ENCODE measurements around the gene LMTK2.

Gene LMTK2

GRCh38 chr7:98178762-98179490, 72.3 kb downstream of the LMTK2 start:
- no peak for DNase-seq

GRCh38 chr7:98180751-98181150, 74.1 kb downstream of the LMTK2 start:
- DNase-seq = no peak

DNA sequence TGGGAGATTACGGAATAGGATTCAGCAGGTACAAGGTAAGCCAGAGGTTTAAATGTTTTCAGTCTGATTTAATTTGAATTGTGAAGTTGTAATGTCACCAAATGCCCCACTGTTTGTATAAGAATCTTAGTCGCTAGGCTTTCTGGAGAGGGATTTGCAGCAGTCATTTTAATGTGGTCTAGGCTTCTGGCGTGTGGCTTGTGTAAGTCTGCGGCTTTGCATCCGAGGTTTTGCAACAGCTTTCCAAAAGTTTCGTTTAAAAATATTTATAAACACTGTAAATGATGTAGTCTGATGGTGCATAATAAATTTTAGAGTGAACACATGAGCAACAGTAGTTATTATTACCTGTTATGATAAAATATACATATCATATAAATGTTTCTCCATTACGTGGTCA, 78.4 kb downstream of the LMTK2 start:
- no peak for DNase-seq

GRCh38 chr7:98186452-98187137, 79.9 kb downstream of the LMTK2 start:
- no peak for DNase-seq

GRCh38 chr7:98187138-98187502, 80.5 kb downstream of the LMTK2 start:
- no peak for DNase-seq

GRCh38 chr7:98189559-98189958, 82.9 kb downstream of the LMTK2 start:
- DNase-seq = no peak

DNA sequence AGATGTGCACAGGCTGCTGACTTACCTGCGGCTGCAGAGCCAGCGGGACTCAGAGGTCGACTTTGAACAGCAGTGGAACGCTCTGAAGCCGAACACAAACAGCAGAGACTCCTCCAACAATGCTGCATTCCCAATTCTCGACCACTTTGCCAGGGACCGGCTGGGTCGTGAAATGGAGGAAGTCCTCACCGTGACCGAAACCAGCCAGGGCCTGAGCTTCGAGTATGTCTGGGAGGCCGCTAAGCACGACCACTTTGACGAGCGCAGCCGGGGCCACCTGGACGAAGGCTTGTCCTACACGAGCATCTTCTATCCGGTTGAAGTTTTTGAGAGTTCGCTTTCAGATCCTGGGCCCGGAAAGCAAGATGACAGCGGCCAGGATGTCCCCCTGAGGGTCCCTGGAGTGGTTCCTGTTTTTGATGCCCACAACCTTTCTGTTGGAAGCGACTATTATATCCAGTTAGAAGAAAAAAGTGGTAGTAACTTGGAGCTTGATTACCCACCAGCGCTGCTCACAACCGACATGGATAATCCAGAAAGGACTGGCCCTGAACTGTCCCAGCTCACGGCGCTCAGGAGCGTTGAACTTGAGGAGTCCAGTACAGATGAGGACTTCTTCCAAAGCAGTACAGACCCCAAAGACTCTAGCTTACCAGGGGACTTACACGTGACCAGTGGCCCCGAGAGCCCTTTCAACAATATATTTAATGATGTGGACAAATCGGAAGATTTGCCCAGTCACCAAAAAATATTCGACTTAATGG, 85.2 kb downstream of the LMTK2 start:
- DNase-seq = no peak

DNA sequence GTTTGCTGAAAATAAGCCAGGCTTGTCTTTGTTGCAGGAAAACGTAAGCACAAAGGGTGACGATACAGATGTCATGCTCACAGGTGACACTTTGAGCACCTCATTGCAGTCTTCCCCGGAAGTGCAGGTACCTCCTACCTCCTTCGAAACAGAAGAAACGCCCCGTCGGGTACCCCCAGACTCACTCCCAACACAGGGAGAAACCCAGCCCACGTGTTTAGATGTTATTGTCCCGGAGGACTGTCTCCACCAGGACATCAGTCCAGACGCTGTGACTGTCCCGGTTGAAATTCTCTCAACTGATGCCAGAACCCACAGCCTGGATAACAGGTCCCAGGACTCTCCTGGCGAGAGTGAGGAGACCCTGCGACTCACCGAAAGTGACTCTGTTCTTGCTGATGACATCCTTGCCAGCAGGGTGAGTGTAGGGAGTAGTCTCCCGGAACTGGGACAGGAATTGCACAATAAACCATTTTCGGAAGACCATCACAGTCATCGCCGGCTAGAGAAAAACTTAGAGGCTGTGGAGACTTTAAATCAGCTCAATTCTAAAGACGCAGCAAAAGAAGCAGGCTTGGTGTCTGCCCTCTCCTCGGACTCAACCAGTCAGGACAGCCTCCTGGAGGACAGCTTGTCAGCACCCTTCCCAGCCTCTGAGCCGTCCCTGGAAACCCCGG, 86.3 kb downstream of the LMTK2 start:
- no peak for DNase-seq

DNA sequence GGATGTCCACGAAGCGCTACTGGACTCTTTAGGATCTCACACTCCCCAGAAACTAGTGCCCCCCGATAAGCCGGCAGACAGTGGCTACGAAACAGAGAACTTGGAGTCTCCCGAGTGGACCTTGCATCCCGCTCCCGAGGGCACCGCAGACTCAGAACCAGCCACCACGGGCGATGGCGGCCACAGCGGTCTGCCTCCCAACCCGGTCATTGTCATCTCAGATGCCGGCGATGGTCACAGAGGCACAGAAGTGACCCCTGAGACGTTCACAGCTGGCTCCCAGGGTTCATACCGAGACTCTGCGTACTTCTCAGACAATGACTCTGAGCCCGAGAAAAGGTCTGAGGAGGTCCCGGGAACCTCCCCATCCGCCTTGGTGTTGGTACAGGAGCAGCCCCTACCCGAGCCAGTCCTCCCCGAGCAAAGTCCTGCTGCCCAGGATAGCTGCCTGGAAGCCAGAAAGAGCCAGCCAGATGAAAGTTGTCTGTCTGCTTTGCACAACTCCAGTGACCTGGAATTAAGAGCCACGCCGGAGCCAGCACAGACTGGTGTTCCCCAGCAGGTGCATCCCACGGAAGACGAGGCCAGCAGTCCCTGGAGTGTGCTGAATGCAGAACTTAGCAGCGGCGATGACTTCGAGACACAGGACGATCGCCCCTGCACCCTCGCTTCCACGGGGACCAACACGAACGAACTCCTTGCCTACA, 87.0 kb downstream of the LMTK2 start:
- DNase-seq = no peak

- DNase-seq = no peak
These were observed 87.5 kb downstream of the LMTK2 start for GRCh38 chr7:98194186-98194585.

- no peak for DNase-seq
These were observed 88.2 kb downstream of the LMTK2 start for GRCh38 chr7:98194672-98195457.

GRCh38 chr7:98196706-98197605, 90.3 kb downstream of the LMTK2 start:
- DNase-seq = no peak

DNA sequence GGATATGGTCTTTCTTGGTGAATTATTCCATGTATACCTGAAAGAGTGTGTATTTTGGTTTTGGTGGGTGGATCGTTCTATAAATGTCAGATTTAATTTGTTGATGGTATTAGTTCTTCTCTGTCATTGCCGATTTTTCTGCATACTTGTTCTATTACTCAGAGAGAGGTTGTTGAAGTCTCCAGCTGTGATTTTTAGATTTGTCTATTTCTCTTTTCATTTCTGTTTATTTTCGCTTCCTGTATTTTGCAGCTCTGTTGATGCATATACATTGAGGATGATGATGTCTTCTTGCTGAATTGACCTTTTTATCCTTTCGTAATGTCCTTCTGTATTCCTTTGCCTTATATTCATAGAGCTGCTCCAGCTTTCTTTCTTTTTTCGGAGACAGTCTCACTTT, 92.5 kb downstream of the LMTK2 start:
- DNase-seq = no peak

GRCh38 chr7:98200364-98200763, 93.7 kb downstream of the LMTK2 start:
- DNase-seq = no peak

DNA sequence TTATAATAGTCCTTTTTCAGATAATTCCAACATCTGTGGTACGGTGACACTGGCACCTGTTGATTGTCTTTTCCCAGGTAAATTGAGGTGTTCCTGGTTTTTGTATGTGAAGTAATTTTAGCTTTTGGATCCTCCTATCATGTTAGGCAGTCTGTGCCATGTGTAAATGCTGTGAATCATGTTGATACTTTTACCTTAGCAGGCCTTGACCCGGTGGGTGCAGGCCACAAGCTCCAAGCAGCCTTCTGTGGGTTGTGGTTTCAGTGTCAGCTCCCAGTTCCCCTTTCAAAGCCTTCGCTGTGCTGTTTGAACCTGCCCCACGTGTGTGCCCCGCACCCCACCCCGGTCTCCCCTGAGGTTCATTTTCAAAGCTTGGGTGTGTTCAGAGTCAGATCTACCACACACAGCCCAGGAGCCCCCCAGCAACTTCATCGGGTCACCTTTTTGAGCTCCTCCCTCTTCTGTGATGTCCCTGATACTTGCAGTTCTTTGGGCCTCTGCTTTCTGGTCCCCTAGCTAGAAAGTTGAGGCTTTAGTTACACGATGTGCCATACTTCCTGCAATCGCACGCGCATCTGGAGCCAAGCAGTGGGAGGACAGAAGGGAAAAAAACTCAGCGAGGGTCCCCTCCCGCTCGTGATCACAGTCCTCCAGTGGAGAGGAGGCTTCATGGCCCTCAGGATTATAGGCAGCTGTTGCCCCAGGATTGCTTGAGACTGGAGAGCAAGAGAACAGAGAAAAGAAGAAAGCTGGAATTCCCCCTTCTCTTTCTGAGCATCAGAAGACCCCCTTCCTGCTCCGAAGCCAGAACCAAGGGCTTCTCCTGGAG, 95.9 kb downstream of the LMTK2 start:
- no peak for DNase-seq

- no peak for DNase-seq
These were observed 96.8 kb downstream of the LMTK2 start for GRCh38 chr7:98203261-98203963.

DNA sequence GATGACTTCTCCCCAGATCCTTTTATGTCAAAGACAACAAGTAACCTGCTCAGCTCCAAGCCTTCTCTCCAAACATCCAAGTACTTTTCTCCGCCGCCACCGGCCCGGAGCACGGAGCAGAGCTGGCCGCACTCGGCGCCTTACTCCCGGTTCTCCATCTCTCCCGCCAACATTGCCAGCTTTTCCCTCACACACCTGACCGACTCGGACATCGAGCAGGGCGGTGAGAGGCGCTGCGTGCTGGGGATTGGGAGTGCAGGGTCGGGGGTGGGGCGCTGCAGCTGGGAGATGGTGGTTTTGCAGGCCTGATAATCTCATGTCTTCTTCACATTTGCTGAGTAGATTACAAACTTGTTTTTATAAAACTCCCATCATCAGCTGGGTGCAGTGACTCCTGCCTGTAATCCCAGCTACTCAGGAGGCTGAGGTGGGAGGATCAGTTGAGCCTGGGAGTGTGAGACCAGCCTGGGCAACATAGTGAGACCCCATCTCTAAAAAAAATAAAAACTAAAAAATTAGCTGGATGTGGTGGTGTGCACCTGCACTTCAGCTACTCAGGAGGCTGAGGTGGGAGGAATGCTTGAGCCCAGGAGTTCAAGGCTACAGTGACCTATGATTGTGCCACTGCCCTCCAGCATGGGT, 97.4 kb downstream of the LMTK2 start:
- DNase-seq = no peak

DNA sequence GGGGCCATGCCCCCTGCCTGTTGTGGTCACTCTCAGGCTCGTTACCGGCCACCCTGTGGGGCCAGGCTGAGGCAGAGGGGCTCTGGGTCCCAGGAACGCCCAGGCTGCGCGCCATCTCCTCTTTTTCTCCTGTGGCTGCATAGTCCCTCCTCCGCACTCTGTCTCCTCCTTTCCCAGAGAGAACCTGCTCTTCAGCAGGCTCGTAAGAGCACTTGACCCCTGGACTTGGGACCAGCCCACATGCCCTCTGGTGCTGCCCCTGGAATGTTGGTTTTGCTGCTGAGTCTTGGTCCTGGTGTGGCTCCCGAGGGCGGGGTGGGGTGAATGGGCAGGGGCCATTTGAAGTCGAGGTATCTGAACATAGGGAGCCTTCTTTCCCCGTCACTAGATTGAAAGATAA, 98.0 kb downstream of the LMTK2 start:
- DNase-seq = no peak
